PC-3 (cell line): ENCODE results near the gene EPN2. TPM values are rescaled to one million over a fixed set of nuclear protein-coding genes. Genes with fewer than 3 reads are reported as not detected.

Experiments
- ATAC-seq: fragments of 200-7000 bp; cut with Tn5 transposase; 2 replicates; pipeline ENCODE4 v1.9.1; 2020; ENCODE audit warnings: mild to moderate bottlenecking, moderate library complexity
- BruUV-seq: library from RNA; stranded (reverse); fragments of 400-500 nt; replicated peaks from 2 replicates; lab custom pipeline; 2021; lab: Mats Ljungman, UMichigan
- CTCF ChIA-PET: fragments of 300-600 bp; sonication (Branson Sonifier 250); formaldehyde crosslinking; loops from one replicate; lab custom pipeline; 2022; ENCODE audit warnings: antibody characterized with exemption; lab: Charles Lee
- POLR2A ChIA-PET: fragments of 300-600 bp; sonication (Branson Sonifier 250); formaldehyde crosslinking; loops from one replicate; lab custom pipeline; 2022; ENCODE audit warnings: antibody characterized with exemption; ENCODE audit not compliant: unreplicated experiment; lab: Charles Lee
- DNase-seq: peaks from one replicate; pipeline ENCODE4 v3.0.0-alpha.2; 2015
- H2AFZ ChIP-seq: fragments of 300-600 bp; sonication (generic); 2 replicates; pipeline ENCODE4 v1.6.0; 2016; ENCODE audit warnings: antibody characterized with exemption, low read length
- H3F3A ChIP-seq: fragments of 300-600 bp; sonication (generic); one replicate; pipeline ENCODE4 v1.6.0; 2017; ENCODE audit warnings: antibody characterized with exemption, low read length, control low read depth, mild to moderate bottlenecking; ENCODE audit not compliant: unreplicated experiment
- H3K27ac ChIP-seq: fragments of 300-600 bp; sonication (generic); 2 replicates; pipeline ENCODE4 v1.5.1; 2016; ENCODE audit warnings: mild to moderate bottlenecking, low read length
- H3K27me3 ChIP-seq: fragments of 300-600 bp; sonication (generic); 2 replicates; pipeline ENCODE4 v1.6.1; 2016; ENCODE audit warnings: low read length, mixed read lengths
- H3K36me3 ChIP-seq: fragments of 300-600 bp; sonication (generic); 2 replicates; pipeline ENCODE4 v1.6.1; 2016; ENCODE audit warnings: low read depth, mixed run types, low read length, mixed read lengths
- H3K4me1 ChIP-seq: fragments of 300-600 bp; sonication (generic); 2 replicates; pipeline ENCODE4 v1.5.1; 2016; ENCODE audit warnings: low read length; ENCODE audit not compliant: insufficient read depth
- H3K4me2 ChIP-seq: fragments of 300-600 bp; sonication (generic); 2 replicates; pipeline ENCODE4 v1.6.0; 2016; ENCODE audit warnings: low read length
- H3K4me3 ChIP-seq: fragments of 300-600 bp; sonication (generic); 2 replicates; pipeline ENCODE4 v1.5.1; 2016; ENCODE audit warnings: mild to moderate bottlenecking, low read length, mixed read lengths
- H3K79me2 ChIP-seq: fragments of 300-600 bp; sonication (generic); 2 replicates; pipeline ENCODE4 v1.6.1; 2017; ENCODE audit warnings: low read length, mixed read lengths
- H3K9ac ChIP-seq: fragments of 300-600 bp; sonication (generic); 2 replicates; pipeline ENCODE4 v1.6.0; 2016; ENCODE audit warnings: mild to moderate bottlenecking, low read length
- H3K9me2 ChIP-seq: fragments of 300-600 bp; sonication (generic); replicated peaks from 2 replicates; pipeline ENCODE4 v1.6.1; 2016; ENCODE audit warnings: mixed run types, low read length, mixed read lengths
- H3K9me3 ChIP-seq: fragments of 300-600 bp; sonication (generic); 2 replicates; pipeline ENCODE4 v1.6.1; 2016; ENCODE audit warnings: low read length, mixed read lengths
- H4K20me1 ChIP-seq: fragments of 300-600 bp; sonication (generic); 2 replicates; pipeline ENCODE4 v1.6.1; 2016; ENCODE audit warnings: low read length, mixed read lengths
- EZH2 ChIP-seq: fragments of 300-600 bp; sonication (generic); IDR thresholded peaks from one replicate; pipeline ENCODE4 v1.6.1; 2017; ENCODE audit warnings: antibody characterized with exemption, mild to moderate bottlenecking, low read length; ENCODE audit not compliant: unreplicated experiment
- EZH2phosphoT487 ChIP-seq: fragments of 300-600 bp; sonication (generic); IDR thresholded peaks from 2 replicates; pipeline ENCODE4 v1.6.1; 2018; ENCODE audit warnings: mild to moderate bottlenecking, antibody characterized with exemption, low read length, borderline replicate concordance
- intact Hi-C: fragments of 100-400 bp; cut with micrococcal nuclease; formaldehyde crosslinking; loops from 2 replicates; pipeline ENCODE4 v1.9.0; 2023
- total RNA-seq: library from RNA; depleted of rRNA; stranded (reverse); fragments of >200 nt; gene quantifications from 2 replicates; pipeline ENCODE4 v1.2.3, GENCODE V29; 2014
- TF ChIP-seq, protein P1 (sequence below): fragments of 300-600 bp; sonication (generic); conservative IDR thresholded peaks from 2 replicates; pipeline ENCODE4 v1.5.1; 2017; ENCODE audit warnings: antibody characterized with exemption, low read depth, mild to moderate bottlenecking, low read length

EPN2 gene
- total RNA-seq, 1 experiment from 2014 or later: 46.4 TPM

GRCh38 chr17:19299214-19299747 lies 62.1 kb downstream of the EPN2 start:
- no peaks in the 10 kb centered on the region for H3K9me2 ChIP-seq
- no TSS peak for BruUV-seq
- no peak for ATAC-seq

DNA sequence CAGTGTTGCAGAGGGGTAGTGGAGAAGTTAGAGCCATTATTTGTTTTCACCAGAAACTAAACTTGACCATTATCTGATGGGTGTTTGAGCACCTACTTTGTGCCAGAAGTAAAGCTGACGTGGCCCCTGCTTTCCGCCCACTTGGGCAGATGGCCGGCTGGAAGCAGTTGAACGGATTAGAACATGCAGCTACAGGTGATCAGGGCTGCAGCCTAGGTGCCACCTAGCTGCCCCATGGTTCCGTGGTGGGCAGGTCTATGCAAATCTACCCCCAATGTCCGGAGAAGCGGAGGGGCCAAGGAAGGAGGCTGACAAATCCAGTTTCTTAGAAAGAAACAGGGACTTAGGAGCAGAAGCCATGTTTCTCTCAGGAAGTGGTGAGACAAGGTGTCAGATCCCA lies 62.7 kb downstream of the EPN2 start:
- H3K4me2 ChIP-seq: no peak overlapping the region
- DNase-seq (no peak), ATAC-seq (no peak)
- TF ChIP-seq, protein P1, sequence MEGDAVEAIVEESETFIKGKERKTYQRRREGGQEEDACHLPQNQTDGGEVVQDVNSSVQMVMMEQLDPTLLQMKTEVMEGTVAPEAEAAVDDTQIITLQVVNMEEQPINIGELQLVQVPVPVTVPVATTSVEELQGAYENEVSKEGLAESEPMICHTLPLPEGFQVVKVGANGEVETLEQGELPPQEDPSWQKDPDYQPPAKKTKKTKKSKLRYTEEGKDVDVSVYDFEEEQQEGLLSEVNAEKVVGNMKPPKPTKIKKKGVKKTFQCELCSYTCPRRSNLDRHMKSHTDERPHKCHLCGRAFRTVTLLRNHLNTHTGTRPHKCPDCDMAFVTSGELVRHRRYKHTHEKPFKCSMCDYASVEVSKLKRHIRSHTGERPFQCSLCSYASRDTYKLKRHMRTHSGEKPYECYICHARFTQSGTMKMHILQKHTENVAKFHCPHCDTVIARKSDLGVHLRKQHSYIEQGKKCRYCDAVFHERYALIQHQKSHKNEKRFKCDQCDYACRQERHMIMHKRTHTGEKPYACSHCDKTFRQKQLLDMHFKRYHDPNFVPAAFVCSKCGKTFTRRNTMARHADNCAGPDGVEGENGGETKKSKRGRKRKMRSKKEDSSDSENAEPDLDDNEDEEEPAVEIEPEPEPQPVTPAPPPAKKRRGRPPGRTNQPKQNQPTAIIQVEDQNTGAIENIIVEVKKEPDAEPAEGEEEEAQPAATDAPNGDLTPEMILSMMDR: no peak
- TF ChIP-seq EZH2phosphoT487 (no peak), EZH2 (no peak)
- ChIA-PET POLR2A (no interaction called here), CTCF (no interaction called here)
- H2AFZ ChIP-seq: no peak overlapping the region
- no peak overlapping the region for H3K9ac ChIP-seq
- no peaks in the 10 kb centered on the region for H3K9me2 ChIP-seq
- H3K79me2 ChIP-seq: no peaks in the 10 kb centered on the region
- no peaks in the 10 kb centered on the region for H3K4me1 ChIP-seq
- no peaks in the 10 kb centered on the region for H3K9me3 ChIP-seq
- H3K4me3 ChIP-seq: no peak overlapping the region
- H4K20me1 ChIP-seq: no peaks in the 10 kb centered on the region
- BruUV-seq: no TSS peak
- no peaks in the 10 kb centered on the region; the same call in 1 of the 2 replicates for H3K36me3 ChIP-seq
- H3K27ac ChIP-seq: no peak overlapping the region
- no peaks in the 10 kb centered on the region for H3K27me3 ChIP-seq
- H3F3A ChIP-seq: no peaks in the 10 kb centered on the region
- intact Hi-C loops: no loop called here

More at GRCh38 chr17:19299214-19299747, 62.1 kb downstream of the EPN2 start:
- POLR2A ChIA-PET: interaction anchor here (0.5 kb wide), 1 partner anchor 349 kb away, joined by 3 read pairs; the partner anchor contains the start of gene ALDH3A2
- H3K27ac ChIP-seq: no peak overlapping the region
- no peak overlapping the region for H3K4me2 ChIP-seq
- DNase-seq: no peak
- TF ChIP-seq, protein P1: no peak
- TF ChIP-seq EZH2phosphoT487: no peak
- no peak for TF ChIP-seq EZH2
- intact Hi-C loops: no loop called here
- no peaks in the 10 kb centered on the region for H3K9me3 ChIP-seq
- H3K9ac ChIP-seq: no peak overlapping the region
- H3F3A ChIP-seq: no peaks in the 10 kb centered on the region
- no peak overlapping the region for H2AFZ ChIP-seq
- no peak overlapping the region for H3K4me3 ChIP-seq
- no peaks in the 10 kb centered on the region for H3K27me3 ChIP-seq
- no peaks in the 10 kb centered on the region for H3K79me2 ChIP-seq
- CTCF ChIA-PET: no interaction called here
- no peaks in the 10 kb centered on the region for H4K20me1 ChIP-seq
- no peaks in the 10 kb centered on the region for H3K4me1 ChIP-seq
- no peaks in the 10 kb centered on the region; the same call in 1 of the 2 replicates for H3K36me3 ChIP-seq

DNA sequence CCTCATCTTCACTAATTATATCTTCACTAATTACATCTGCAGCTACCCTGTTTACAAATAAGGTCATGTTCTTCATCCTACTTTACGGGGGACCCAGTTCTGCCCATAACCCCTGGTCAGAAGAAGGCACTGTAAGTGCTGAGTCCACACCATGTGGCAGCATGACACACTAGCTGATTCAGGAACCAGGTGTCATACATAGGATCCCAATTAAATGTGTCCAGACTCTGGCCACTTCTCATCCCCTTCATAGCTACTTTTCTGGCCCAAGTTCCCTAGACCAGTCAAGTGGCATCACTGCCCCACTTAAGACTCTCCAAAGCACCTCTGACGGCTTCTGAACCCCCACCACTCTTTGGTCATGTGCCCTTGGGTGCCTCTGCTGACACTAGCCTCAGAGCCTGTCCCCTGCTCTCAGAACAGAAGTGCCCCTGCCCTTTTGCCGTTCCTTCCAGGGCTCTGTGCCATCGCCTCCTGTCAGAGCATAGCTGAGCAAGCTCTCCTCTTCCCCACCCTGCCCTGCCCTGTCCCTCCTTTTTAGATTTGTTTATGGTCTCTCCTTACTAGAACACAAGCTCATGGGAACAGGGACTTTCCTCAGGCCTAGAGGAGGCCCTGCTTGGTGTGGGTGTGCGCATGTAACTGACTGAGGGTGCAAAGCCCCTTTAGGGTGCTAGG lies 64.2 kb downstream of the EPN2 start:
- no TSS peak for BruUV-seq
- H3K79me2 ChIP-seq: no peaks in the 10 kb centered on the region
- no peak overlapping the region for H3K27ac ChIP-seq
- H3K4me1 ChIP-seq: no peaks in the 10 kb centered on the region
- no peak for TF ChIP-seq EZH2
- TF ChIP-seq, protein P1: no peak
- no peak for TF ChIP-seq EZH2phosphoT487
- no peak overlapping the region for H3K9ac ChIP-seq
- H3K9me3 ChIP-seq: no peaks in the 10 kb centered on the region
- DNase-seq: no peak
- no peaks in the 10 kb centered on the region for H3K27me3 ChIP-seq
- no peak for ATAC-seq
- ChIA-PET POLR2A (no interaction called here), CTCF (no interaction called here)
- no peak overlapping the region for H3K4me2 ChIP-seq
- intact Hi-C loops: no loop called here
- no peaks in the 10 kb centered on the region; the same call in 1 of the 2 replicates for H3K36me3 ChIP-seq
- no peak overlapping the region for H3K4me3 ChIP-seq
- no peaks in the 10 kb centered on the region for H4K20me1 ChIP-seq
- no peaks in the 10 kb centered on the region for H3F3A ChIP-seq
- no peak overlapping the region for H2AFZ ChIP-seq
- H3K9me2 ChIP-seq: no peaks in the 10 kb centered on the region
